Measurements from ENCODE around the gene F10.
A peak's percentile ranks its signal among the peaks of the same experiment; 100 is the strongest.

F10 gene

DNA sequence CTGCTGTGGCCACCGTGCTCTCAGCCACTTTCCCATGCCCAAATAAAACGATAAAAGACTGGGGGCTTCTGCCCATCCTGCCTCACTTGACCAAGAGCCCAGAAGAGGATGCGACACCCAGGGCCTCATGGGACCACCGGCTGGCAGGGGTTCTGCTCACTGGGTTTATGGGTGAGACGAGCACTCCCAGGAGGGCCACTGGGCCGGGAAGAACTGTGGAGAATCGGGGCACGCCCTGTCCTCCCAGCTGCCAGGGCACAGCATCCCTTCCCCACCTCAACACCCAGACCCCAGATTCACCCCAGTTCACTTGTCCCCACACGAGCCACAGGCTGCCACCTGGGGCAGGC lies 4.7 kb upstream of the F10 start:
- no peak for DNase-seq

GRCh38 chr13:113118261-113119021 lies 4.2 kb upstream of the F10 start:
- no peak for DNase-seq

DNA sequence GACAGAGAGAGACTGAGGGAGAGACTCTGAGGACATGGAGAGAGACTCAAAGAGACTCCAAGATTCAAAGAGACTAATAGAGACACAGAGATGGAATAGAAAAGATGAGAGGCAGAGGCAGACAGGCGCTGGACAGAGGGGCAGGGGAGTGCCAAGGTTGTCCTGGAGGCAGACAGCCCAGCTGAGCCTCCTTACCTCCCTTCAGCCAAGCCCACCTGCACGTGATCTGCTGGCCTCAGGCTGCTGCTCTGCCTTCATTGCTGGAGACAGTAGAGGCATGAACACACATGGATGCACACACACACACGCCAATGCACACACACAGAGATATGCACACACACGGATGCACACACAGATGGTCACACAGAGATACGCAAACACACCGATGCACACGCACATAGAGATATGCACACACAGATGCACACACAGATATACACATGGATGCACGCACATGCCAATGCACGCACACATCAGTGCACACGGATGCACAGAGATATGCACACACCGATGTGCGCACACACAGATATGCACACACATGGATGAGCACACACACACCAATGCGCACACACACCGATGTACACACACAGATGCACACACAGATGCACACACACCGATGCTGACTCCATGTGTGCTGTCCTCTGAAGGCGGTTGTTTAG lies 3.3 kb upstream of the F10 start:
- no peak for DNase-seq

- no peak for DNase-seq
Observed at GRCh38 chr13:113119822-113120189, 2.8 kb upstream of the F10 start.

DNA sequence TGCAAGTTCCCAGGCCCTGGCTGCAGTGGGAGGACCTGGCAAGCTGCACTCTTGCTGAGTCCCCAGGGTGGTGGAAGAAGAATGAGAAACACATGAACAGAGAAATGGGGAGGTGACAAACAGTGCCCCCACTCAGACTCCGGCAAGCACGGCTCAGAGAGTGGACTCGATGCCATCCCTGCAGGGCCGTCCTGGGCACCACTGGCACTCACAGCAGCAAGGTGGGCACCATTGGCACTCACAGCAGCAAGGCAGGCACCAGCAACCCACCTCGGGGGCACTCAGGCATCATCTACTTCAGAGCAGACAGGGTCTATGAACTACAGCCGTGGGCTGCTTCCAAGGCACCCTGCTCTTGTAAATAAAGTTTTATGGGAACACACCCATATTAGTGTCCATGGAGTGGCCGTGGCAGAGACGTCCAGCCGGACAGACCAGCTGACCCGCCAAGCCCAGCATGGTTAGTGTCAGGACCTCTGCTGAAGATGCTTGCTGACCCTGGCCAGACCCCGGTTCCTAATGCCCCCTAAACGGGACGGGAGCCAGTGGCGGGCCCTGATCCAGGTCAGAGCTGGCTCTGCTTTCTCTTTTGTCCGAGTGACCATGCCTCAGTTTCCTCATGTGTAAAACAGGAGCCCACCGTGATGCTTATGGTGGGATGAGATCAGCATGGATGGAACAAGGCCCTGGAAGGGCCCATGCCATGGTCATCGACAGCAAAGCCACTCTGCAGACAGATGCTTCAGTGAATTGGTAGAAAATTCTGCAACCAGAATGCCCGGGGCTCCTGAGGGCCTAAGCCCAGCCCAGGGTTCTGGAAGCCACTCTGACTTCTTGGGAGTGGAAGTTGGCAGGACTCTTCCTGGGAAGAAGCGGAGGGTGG lies 2.1 kb upstream of the F10 start:
- DNase-seq: no peak

GRCh38 chr13:113121183-113121927 lies 1.2 kb upstream of the F10 start:
- no peak for DNase-seq

GRCh38 chr13:113121928-113122471 lies 599 bp upstream of the F10 start:
- no peak for DNase-seq

- DNase-seq: no peak
Observed at GRCh38 chr13:113123226-113124201, 915 bp downstream of the F10 start.

GRCh38 chr13:113124211-113124970 lies 1.8 kb downstream of the F10 start:
- no peak for DNase-seq

GRCh38 chr13:113125506-113126264 lies 3.1 kb downstream of the F10 start:
- DNase-seq: no peak

GRCh38 chr13:113126265-113127150 lies 3.9 kb downstream of the F10 start:
- DNase-seq: no peak

GRCh38 chr13:113129480-113129879 lies 6.9 kb downstream of the F10 start:
- DNase-seq: no peak

GRCh38 chr13:113129921-113130750 lies 7.5 kb downstream of the F10 start:
- DNase-seq: peak; percentile 52

DNA sequence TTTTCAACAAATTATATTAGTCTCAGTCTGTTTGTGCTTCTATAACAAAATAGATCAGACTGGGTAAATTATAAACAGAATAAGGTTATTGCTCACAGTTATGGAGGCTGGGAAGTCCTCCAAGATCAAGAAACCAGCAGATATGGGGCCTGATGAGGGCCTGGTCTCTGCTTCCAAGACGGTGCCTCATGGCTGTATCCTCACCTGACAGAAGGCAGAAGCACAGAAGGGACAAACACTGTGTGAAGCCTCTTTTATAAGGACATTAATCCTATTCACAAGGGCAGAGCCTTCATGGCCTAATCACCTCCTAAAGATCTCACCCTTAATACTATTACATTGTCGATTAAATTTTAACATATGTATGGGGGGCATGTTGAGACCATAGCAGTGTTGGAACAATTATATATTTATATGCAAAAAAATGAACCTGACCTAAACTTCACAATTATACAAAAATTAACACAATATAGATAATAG lies 12.7 kb downstream of the F10 start:
- DNase-seq: no peak

DNA sequence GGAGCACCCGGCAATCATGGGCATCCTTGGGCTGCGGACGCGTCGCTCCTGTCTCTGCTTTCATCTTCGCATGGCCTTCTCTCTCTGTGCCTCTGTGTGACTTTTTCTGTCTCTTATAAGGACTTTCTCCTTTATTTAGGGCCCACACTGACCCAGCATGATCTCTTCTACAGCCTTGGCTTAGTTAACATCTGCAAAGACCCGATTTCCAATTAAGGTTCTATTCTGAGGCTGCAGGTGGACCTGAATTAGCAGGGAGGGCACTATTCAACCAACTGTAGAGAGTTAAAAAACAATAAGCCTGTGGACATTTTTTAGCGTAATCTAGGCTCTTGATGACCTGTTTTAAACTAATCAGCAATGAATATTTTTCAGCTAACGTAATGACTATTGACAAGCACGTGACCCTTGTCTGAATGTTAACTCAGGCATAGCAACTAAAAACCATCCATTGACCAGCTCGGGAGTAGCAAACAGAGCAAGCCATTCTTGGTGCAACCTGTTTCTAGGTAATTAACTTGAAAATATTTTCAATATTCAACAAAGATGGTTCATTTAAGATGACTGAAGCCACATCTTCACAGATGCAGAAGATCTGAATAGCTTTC lies 15.2 kb downstream of the F10 start:
- DNase-seq: no peak

GRCh38 chr13:113138792-113139551 lies 16.4 kb downstream of the F10 start:
- DNase-seq: no peak

DNA sequence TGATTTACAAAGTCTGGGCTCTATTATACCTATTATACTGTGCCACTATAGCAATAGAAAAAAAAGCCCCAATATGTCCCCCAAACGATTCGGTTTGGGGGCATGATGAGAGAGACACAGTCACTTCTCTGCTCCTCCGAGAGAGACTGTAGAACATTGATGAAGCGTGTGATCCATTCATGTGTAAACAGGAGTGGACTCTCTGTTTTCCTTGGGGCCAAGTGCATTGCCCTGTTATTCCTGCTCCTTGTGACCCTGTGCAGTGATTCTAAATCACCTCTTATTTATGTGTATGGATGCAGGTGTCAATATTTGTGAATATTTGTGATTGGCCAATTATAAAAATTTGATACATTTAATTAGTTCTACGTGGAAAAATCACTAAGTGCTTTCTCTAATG lies 17.0 kb downstream of the F10 start:
- DNase-seq: no peak

Data from stimulated activated CD4-positive, alpha-beta T cell treated with anti-CD3 and anti-CD28 coated beads, Interleukin-1b, Interleukin-23, amount 100 ng/mL, for 48 hours (primary cell).